ENCODE results near the gene TP53I11. TPM values are rescaled to one million over a fixed set of nuclear protein-coding genes. Genes with fewer than 3 reads are reported as not detected.

The TP53I11 gene
- total RNA-seq, 1 donor = 47.8 TPM

DNA sequence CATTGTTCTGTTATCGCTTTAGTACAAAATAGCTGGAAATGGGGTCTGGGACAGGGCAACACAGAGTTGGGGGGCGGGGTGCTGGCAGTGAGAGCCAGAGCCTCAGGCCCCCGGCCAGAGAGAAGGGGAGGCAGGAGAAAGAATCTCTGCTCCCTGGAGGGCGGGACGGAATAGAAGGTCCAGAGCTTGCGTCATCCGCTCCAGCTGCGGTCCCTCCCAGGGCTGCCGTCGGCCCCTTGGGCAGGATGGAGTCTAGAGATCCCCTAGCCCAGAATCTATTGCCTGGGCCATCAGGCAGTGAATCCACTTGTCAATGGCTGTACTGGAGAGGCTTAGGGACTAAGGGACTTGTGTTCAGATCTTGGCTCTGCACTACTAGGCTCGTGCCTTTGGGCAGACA, 5.0 kb downstream of the TP53I11 start:
- Histone ChIP-seq H3K27me3 (ENCODE audit: insufficient read depth, low read length) (peaks cover 24% of the 10 kb centered on the region), H3K9me3 (ENCODE audit: low read depth, low read length) (no peaks in the 10 kb centered on the region), H3K4me1 (ENCODE audit: insufficient read depth, low read length) (no peaks in the 10 kb centered on the region), H3K4me2 (ENCODE audit: insufficient read depth, low read length) (no peak overlapping the region), H3K4me3 (ENCODE audit: insufficient read depth, low read length) (no peak overlapping the region), H2AFZ (ENCODE audit: low read length) (no peak overlapping the region), H3K36me3 (ENCODE audit: insufficient read depth, low read length) (no peaks in the 10 kb centered on the region), H3K79me2 (ENCODE audit: insufficient read depth, low read length) (no peaks in the 10 kb centered on the region), H3K27ac (ENCODE audit: low read depth, low read length) (no peak overlapping the region), H4K20me1 (ENCODE audit: insufficient read depth, low read length) (peaks cover 29% of the 10 kb centered on the region)
- DNase-seq (ENCODE audit: insufficient read length, low spot score, missing footprints) = no peak
- TF ChIP-seq, protein P1, sequence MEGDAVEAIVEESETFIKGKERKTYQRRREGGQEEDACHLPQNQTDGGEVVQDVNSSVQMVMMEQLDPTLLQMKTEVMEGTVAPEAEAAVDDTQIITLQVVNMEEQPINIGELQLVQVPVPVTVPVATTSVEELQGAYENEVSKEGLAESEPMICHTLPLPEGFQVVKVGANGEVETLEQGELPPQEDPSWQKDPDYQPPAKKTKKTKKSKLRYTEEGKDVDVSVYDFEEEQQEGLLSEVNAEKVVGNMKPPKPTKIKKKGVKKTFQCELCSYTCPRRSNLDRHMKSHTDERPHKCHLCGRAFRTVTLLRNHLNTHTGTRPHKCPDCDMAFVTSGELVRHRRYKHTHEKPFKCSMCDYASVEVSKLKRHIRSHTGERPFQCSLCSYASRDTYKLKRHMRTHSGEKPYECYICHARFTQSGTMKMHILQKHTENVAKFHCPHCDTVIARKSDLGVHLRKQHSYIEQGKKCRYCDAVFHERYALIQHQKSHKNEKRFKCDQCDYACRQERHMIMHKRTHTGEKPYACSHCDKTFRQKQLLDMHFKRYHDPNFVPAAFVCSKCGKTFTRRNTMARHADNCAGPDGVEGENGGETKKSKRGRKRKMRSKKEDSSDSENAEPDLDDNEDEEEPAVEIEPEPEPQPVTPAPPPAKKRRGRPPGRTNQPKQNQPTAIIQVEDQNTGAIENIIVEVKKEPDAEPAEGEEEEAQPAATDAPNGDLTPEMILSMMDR (IDR thresholded peaks at IDR 0.05; ENCODE audit: extremely low read depth, low read depth, low read length) = no peak

DNA sequence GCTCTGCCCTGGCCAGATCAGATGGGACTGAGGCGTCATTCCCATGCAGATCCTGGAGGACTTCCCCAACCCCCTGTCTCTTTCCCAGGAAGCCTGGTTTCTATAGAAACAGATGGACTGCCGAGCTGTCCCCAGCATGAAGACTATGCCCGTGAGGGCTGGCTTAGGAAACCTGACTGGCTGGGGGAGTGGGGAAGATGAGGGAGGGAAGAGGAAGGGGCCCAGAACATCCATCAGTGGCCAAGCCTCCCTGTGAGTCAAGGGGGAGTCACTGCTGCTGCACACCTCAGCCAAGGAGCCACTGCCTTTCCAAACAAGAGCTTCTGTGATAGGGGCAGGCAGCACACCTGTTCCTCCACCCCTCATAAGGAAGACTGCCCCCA, 5.8 kb downstream of the TP53I11 start:
- no peaks in the 10 kb centered on the region for H3K9me3 ChIP-seq (ENCODE audit: low read depth, low read length)
- H3K79me2 ChIP-seq (ENCODE audit: insufficient read depth, low read length) = no peaks in the 10 kb centered on the region
- H3K36me3 ChIP-seq (ENCODE audit: insufficient read depth, low read length) = no peaks in the 10 kb centered on the region
- no peak overlapping the region for H3K4me3 ChIP-seq (ENCODE audit: insufficient read depth, low read length)
- no peak overlapping the region for H2AFZ ChIP-seq (ENCODE audit: low read length)
- peaks cover 30% of the 10 kb centered on the region for H4K20me1 ChIP-seq (ENCODE audit: insufficient read depth, low read length)
- H3K4me1 ChIP-seq (ENCODE audit: insufficient read depth, low read length) = no peaks in the 10 kb centered on the region
- no peak overlapping the region for H3K4me2 ChIP-seq (ENCODE audit: insufficient read depth, low read length)
- no peak for DNase-seq (ENCODE audit: insufficient read length, low spot score, missing footprints)
- TF ChIP-seq, protein P1 (IDR thresholded peaks at IDR 0.05; ENCODE audit: extremely low read depth, low read depth, low read length) = no peak
- no peak overlapping the region for H3K27ac ChIP-seq (ENCODE audit: low read depth, low read length)
- H3K27me3 ChIP-seq (ENCODE audit: insufficient read depth, low read length) = peaks cover 26% of the 10 kb centered on the region

DNA sequence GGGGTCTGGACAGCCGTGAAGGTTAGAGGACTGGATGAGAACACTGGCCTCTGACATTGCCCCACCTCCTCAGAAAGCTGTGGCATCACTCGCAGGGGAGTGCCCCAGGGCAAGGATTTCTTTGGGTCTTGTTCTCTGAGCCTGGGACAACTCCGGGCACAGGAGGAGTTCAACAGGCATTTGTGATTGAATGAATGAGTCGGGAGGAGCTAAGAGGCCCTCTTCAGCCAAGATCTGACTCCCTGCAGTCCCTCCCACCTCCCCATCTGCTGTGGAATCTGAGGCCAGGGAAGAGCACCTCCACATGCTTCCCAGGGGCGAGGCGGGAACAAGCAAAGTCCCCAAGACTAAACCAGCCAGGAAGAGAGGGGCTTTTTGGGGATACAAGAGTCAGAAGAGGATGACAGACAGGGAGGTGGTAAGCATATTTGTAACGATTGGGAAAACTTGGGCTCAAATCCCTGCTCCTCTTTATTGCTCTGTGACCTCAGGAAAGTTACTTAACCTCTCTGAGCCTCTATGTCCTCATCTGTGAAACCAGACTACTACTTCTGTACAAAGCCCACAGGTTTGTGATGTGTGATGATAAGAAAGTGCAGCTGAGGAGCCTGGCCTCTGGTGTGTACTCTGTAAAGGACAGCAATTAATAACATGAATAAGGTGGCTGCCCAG, 6.4 kb downstream of the TP53I11 start:
- no peaks in the 10 kb centered on the region for H3K9me3 ChIP-seq (ENCODE audit: low read depth, low read length)
- H3K79me2 ChIP-seq (ENCODE audit: insufficient read depth, low read length) = no peaks in the 10 kb centered on the region
- H3K4me3 ChIP-seq (ENCODE audit: insufficient read depth, low read length) = no peak overlapping the region
- no peak for DNase-seq (ENCODE audit: insufficient read length, low spot score, missing footprints)
- TF ChIP-seq, protein P1 (IDR thresholded peaks at IDR 0.05; ENCODE audit: extremely low read depth, low read depth, low read length) = no peak
- H3K27me3 ChIP-seq (ENCODE audit: insufficient read depth, low read length) = peaks cover 28% of the 10 kb centered on the region
- H3K4me2 ChIP-seq (ENCODE audit: insufficient read depth, low read length) = no peak overlapping the region
- no peak overlapping the region for H3K27ac ChIP-seq (ENCODE audit: low read depth, low read length)
- peaks cover 30% of the 10 kb centered on the region for H4K20me1 ChIP-seq (ENCODE audit: insufficient read depth, low read length)
- no peak overlapping the region for H2AFZ ChIP-seq (ENCODE audit: low read length)
- H3K4me1 ChIP-seq (ENCODE audit: insufficient read depth, low read length) = no peaks in the 10 kb centered on the region
- H3K36me3 ChIP-seq (ENCODE audit: insufficient read depth, low read length) = no peaks in the 10 kb centered on the region

DNA sequence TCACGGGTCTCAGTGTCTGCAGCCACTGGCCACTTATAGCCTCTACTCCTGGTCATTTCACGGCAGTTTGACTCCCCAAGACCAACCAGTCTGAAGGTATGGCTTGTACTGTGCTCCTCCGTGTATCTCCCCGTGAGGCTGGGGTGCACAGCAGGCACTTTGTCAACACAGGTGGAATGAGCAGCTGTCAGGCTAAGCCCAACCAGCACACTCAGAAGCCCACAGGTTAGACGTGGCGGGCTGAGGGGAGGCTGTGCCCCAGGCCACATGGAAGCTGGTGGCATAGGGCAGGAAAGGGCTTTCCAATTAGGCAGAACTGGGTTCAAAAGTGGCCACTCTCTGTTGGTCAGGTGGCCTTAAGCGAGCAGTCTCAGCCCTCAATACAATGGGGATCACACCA, 7.0 kb downstream of the TP53I11 start:
- Histone ChIP-seq H3K27ac (ENCODE audit: low read depth, low read length) (no peak overlapping the region), H3K36me3 (ENCODE audit: insufficient read depth, low read length) (no peaks in the 10 kb centered on the region), H3K4me1 (ENCODE audit: insufficient read depth, low read length) (no peaks in the 10 kb centered on the region), H3K9me3 (ENCODE audit: low read depth, low read length) (no peaks in the 10 kb centered on the region), H3K4me3 (ENCODE audit: insufficient read depth, low read length) (no peak overlapping the region), H3K79me2 (ENCODE audit: insufficient read depth, low read length) (no peaks in the 10 kb centered on the region), H2AFZ (ENCODE audit: low read length) (no peak overlapping the region), H3K27me3 (ENCODE audit: insufficient read depth, low read length) (peaks cover 24% of the 10 kb centered on the region), H4K20me1 (ENCODE audit: insufficient read depth, low read length) (peaks cover 28% of the 10 kb centered on the region), H3K4me2 (ENCODE audit: insufficient read depth, low read length) (no peak overlapping the region)
- DNase-seq (ENCODE audit: insufficient read length, low spot score, missing footprints) = no peak
- TF ChIP-seq, protein P1 (IDR thresholded peaks at IDR 0.05; ENCODE audit: extremely low read depth, low read depth, low read length) = no peak
